ENCODE data around the gene ARFGAP1. TPM values are rescaled to one million over a fixed set of nuclear protein-coding genes. Genes with fewer than 3 reads are reported as not detected.

ARFGAP1 gene
- total RNA-seq, 1 experiment from 2014 or later, result 127 TPM

DNA sequence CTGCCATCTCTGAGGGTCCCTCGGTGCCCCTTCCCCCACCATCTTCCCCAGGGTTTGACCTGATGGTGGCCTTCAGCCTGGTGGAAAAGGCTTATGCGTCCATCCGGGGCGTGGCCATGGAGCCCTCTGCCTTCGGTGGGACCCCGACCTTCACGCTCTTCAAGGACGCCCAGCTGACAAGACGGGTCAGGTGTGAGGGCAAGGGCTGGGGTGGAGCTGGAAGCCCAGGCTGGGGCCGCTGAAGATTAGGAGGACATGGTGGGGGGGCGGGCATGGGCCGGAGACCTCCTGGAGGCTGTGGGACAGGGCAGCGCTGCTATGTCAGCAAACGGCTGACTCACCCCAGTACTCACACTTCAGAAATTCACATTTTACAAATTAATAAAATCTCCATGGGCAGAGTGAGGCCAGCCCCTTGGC is 43.9 kb downstream of the ARFGAP1 start:
- peaks cover 98% of the 10 kb centered on the region for H3K27me3 Mint-ChIP-seq (ENCODE audit: unreplicated experiment)
- H3K9me3 Mint-ChIP-seq (ENCODE audit: low read depth, unreplicated experiment), result no peaks in the 10 kb centered on the region
- no peak for DNase-seq
- no peaks in the 10 kb centered on the region for H3K4me1 Mint-ChIP-seq (ENCODE audit: low read depth, unreplicated experiment)
- CTCF ChIA-PET, result interaction anchor here (0.6 kb wide), 1 partner anchor 687 kb away, joined by 4 read pairs; no protein-coding TSS in a partner anchor
- H3K36me3 Mint-ChIP-seq (ENCODE audit: insufficient read depth, unreplicated experiment), result peaks cover 14% of the 10 kb centered on the region
- TF ChIP-seq, protein P1, sequence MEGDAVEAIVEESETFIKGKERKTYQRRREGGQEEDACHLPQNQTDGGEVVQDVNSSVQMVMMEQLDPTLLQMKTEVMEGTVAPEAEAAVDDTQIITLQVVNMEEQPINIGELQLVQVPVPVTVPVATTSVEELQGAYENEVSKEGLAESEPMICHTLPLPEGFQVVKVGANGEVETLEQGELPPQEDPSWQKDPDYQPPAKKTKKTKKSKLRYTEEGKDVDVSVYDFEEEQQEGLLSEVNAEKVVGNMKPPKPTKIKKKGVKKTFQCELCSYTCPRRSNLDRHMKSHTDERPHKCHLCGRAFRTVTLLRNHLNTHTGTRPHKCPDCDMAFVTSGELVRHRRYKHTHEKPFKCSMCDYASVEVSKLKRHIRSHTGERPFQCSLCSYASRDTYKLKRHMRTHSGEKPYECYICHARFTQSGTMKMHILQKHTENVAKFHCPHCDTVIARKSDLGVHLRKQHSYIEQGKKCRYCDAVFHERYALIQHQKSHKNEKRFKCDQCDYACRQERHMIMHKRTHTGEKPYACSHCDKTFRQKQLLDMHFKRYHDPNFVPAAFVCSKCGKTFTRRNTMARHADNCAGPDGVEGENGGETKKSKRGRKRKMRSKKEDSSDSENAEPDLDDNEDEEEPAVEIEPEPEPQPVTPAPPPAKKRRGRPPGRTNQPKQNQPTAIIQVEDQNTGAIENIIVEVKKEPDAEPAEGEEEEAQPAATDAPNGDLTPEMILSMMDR (IDR thresholded peaks at IDR 0.05; ENCODE audit: unreplicated experiment), result no peak
- no peak overlapping the region for H3K27ac Mint-ChIP-seq (ENCODE audit: unreplicated experiment)
- H3K4me3 Mint-ChIP-seq (ENCODE audit: low read depth, unreplicated experiment), result no peak overlapping the region
- intact Hi-C loops (cut with micrococcal nuclease; ENCODE audit: unreplicated experiment), result no loop called here
- no TSS peak for BruUV-seq (replicated peaks)

DNA sequence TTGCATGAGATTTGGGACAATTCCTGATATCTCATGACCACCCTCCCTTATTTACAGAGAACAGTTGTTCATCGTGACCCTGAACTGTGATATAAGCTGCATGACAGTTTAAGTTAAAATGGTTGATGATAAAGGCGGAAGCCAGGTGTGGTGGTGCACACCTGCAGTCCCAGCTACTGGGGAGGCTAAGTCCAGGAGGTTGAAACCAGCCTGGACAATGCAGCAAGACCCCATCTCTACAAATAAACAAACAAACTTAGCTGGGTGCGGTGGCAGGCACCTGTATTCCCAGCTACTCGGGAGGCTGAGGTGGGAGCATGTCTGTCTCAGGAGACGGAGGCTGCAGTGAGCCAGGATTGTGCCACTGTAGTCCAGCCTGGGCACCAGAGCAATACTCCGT is 44.4 kb downstream of the ARFGAP1 start:
- CTCF ChIA-PET, result interaction anchor here (0.6 kb wide), 1 partner anchor 687 kb away, joined by 4 read pairs; no protein-coding TSS in a partner anchor
- intact Hi-C loops (cut with micrococcal nuclease; ENCODE audit: unreplicated experiment), result no loop called here
- no TSS peak for BruUV-seq (replicated peaks)
- Mint-ChIP-seq H3K36me3 (ENCODE audit: insufficient read depth, unreplicated experiment) (peaks cover 14% of the 10 kb centered on the region), H3K4me3 (ENCODE audit: low read depth, unreplicated experiment) (no peak overlapping the region), H3K27me3 (ENCODE audit: unreplicated experiment) (peaks cover 98% of the 10 kb centered on the region), H3K9me3 (ENCODE audit: low read depth, unreplicated experiment) (no peaks in the 10 kb centered on the region), H3K27ac (ENCODE audit: unreplicated experiment) (no peak overlapping the region), H3K4me1 (ENCODE audit: low read depth, unreplicated experiment) (no peaks in the 10 kb centered on the region)
- no peak for DNase-seq
- TF ChIP-seq, protein P1 (IDR thresholded peaks at IDR 0.05; ENCODE audit: unreplicated experiment), result no peak

DNA sequence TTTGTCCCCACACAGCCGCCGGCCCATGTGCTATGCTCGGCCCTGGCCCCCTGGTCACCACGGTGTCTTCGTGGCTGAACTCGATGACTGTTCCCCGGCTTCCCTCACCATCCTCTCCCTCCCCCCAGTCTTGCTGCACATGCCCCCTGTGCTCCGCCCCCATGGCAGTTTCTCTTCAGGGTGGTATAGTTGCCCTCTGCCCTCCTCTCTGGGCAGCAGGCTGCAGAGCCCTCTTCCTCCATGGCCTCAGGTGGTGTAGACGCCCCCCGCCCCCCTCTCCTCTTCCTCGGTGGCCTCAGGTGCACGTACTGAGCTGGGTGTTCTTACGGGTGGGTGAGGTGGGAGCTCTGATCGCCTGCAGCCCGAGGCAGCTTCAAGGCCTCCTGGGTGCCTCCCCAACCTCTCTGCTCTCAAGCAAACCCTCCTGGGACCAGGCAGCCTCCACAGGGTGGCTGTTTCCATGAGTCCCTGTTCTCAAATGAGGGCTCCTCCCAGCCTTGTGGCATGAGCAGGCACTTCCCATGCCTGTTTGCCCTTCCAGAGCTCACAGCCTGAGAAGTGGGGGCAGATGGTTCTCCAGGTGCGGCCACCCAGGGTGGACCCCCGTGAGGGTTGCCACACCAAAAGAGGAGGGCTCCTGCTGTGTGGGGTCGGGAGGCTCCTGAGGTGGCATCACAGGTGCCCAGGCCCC is 45.1 kb downstream of the ARFGAP1 start:
- Mint-ChIP-seq H3K27me3 (ENCODE audit: unreplicated experiment) (peaks cover 98% of the 10 kb centered on the region), H3K4me1 (ENCODE audit: low read depth, unreplicated experiment) (no peaks in the 10 kb centered on the region), H3K4me3 (ENCODE audit: low read depth, unreplicated experiment) (no peak overlapping the region), H3K9me3 (ENCODE audit: low read depth, unreplicated experiment) (no peaks in the 10 kb centered on the region), H3K27ac (ENCODE audit: unreplicated experiment) (no peak overlapping the region), H3K36me3 (ENCODE audit: insufficient read depth, unreplicated experiment) (peaks cover 14% of the 10 kb centered on the region)
- CTCF ChIA-PET, result no interaction called here
- DNase-seq, result no peak
- TF ChIP-seq, protein P1 (IDR thresholded peaks at IDR 0.05; ENCODE audit: unreplicated experiment), result no peak
- intact Hi-C loops (cut with micrococcal nuclease; ENCODE audit: unreplicated experiment), result no loop called here
- BruUV-seq (replicated peaks), result no TSS peak

DNA sequence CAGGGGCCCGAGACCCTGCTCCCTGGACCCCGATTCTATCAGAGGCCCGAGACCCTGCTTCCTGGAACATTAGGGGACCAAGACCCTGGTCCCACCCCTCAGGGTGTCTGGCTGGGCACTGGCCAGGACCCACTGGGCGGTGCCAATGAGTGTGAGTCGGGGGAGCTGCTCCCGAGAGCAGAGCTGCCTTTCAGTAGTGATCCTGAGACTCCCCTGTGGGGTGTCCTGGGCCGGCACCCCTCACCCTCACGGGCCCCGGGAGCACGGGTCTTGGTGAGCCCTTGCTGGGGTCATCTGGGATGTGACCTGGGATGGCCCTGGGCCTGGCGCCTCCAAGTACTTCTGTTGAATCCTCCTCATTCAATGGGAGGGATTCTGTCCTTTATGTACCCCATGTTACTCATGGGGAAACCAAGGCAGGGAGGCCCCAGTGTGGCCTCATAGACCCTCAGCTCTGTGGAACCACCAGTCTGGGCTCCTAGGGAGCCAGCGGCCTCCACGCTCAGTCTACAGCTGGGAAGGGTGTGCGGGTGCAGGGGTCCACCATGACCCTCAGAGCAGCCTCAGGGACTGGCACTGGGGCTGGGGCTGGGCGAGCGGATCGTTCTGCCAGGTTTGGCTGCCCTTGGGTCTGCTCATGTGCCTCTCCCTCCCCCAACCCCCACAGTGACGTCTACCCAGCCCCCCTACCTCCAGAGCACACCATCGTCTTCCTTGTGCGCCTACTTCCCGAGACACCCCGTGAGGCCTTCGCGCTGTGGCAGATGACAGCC is 46.0 kb downstream of the ARFGAP1 start:
- intact Hi-C loops (cut with micrococcal nuclease; ENCODE audit: unreplicated experiment), result no loop called here
- Mint-ChIP-seq H3K36me3 (ENCODE audit: insufficient read depth, unreplicated experiment) (peaks cover 9% of the 10 kb centered on the region), H3K9me3 (ENCODE audit: low read depth, unreplicated experiment) (no peaks in the 10 kb centered on the region), H3K4me1 (ENCODE audit: low read depth, unreplicated experiment) (no peaks in the 10 kb centered on the region), H3K27ac (ENCODE audit: unreplicated experiment) (no peak overlapping the region), H3K4me3 (ENCODE audit: low read depth, unreplicated experiment) (no peak overlapping the region), H3K27me3 (ENCODE audit: unreplicated experiment) (peaks cover 98% of the 10 kb centered on the region)
- DNase-seq, result no peak
- TF ChIP-seq, protein P1 (IDR thresholded peaks at IDR 0.05; ENCODE audit: unreplicated experiment), result no peak
- no TSS peak for BruUV-seq (replicated peaks)
- CTCF ChIA-PET, result no interaction called here

Measured in Calu3 (cell line).